IMR-90 (cell line): ENCODE results near the gene TFIP11. TPM values are rescaled to one million over a fixed set of nuclear protein-coding genes. Genes with fewer than 3 reads are reported as not detected.

Experiments
- ATAC-seq: fragments of 200-7000 bp; cut with Tn5 transposase; 2 replicates; pipeline ENCODE4 v1.9.1; 2020; ENCODE audit warnings: low read depth, mild to moderate bottlenecking, moderate library complexity
- BruUV-seq: library from RNA; stranded (reverse); fragments of 400-500 nt; replicated peaks from 2 replicates; lab custom pipeline; 2021; lab: Mats Ljungman, UMichigan
- CTCF ChIA-PET: fragments of 300-600 bp; formaldehyde crosslinking; extraction: SDS; loops from one replicate; lab custom pipeline; 2021; ENCODE audit warnings: antibody characterized with exemption; lab: Yijun Ruan, JAX
- POLR2A ChIA-PET: fragments of 300-600 bp; sonication (Branson Sonifier 250); formaldehyde crosslinking; loops from one replicate; lab custom pipeline; 2022; ENCODE audit warnings: antibody characterized with exemption; ENCODE audit not compliant: unreplicated experiment; lab: Charles Lee
- DNase-seq: peaks from one replicate; pipeline ENCODE4 v3.0.0; 2013
- H2AFZ ChIP-seq: replicated peaks from 2 replicates; pipeline ENCODE3; 2013; ENCODE audit warnings: low read length, mild to moderate bottlenecking; ENCODE audit not compliant: poor library complexity
- H2AK5ac ChIP-seq: 2 replicates; pipeline ENCODE4 v1.6.1; 2013; ENCODE audit warnings: low read depth, low read length, inconsistent platforms
- H2AK9ac ChIP-seq: replicated peaks from 2 replicates; pipeline ENCODE3; 2013; ENCODE audit warnings: mild to moderate bottlenecking, low read depth, low read length, moderate library complexity; ENCODE audit not compliant: poor library complexity
- H2BK120ac ChIP-seq: 2 replicates; pipeline ENCODE4 v1.6.1; 2013; ENCODE audit warnings: low read depth, low read length, inconsistent platforms
- H2BK15ac ChIP-seq: 3 replicates; pipeline ENCODE4 v1.6.1; 2013; ENCODE audit warnings: low read depth, low read length, inconsistent platforms
- H2BK20ac ChIP-seq: 2 replicates; pipeline ENCODE4 v1.6.1; 2013; ENCODE audit warnings: low read depth, mild to moderate bottlenecking, inconsistent platforms, low read length, moderate library complexity
- H2BK5ac ChIP-seq: 2 replicates; pipeline ENCODE4 v1.6.1; 2013; ENCODE audit warnings: mild to moderate bottlenecking, low read depth, low read length, inconsistent platforms; ENCODE audit not compliant: poor library complexity, severe bottlenecking
- H3K14ac ChIP-seq: replicated peaks from 2 replicates; pipeline ENCODE4 v1.6.1; 2013; ENCODE audit warnings: low read depth, low read length, inconsistent platforms
- H3K18ac ChIP-seq: 2 replicates; pipeline ENCODE4 v1.6.1; 2013; ENCODE audit warnings: low read depth, low read length, control low read depth
- H3K23ac ChIP-seq: 2 replicates; pipeline ENCODE4 v1.6.1; 2013; ENCODE audit warnings: low read depth, low read length, inconsistent platforms
- H3K27ac ChIP-seq: 2 replicates; pipeline ENCODE4 v1.5.1; 2013; ENCODE audit warnings: mild to moderate bottlenecking, control low read depth, low read length; ENCODE audit not compliant: insufficient read depth
- H3K27me3 ChIP-seq: 2 replicates; pipeline ENCODE4 v1.6.1; 2013; ENCODE audit warnings: low read length; ENCODE audit not compliant: control insufficient read depth, insufficient read depth
- H3K36me3 ChIP-seq: 2 replicates; pipeline ENCODE4 v1.6.1; 2013; ENCODE audit warnings: low read length, mixed read lengths; ENCODE audit not compliant: control insufficient read depth, insufficient read depth
- H3K4ac ChIP-seq: 2 replicates; pipeline ENCODE4 v1.6.1; 2013; ENCODE audit warnings: low read depth, low read length, inconsistent platforms
- H3K4me1 ChIP-seq: 2 replicates; pipeline ENCODE4 v1.6.1; 2013; ENCODE audit warnings: low read length, mixed read lengths; ENCODE audit not compliant: control insufficient read depth, insufficient read depth
- H3K4me2 ChIP-seq: 2 replicates; pipeline ENCODE4 v1.6.1; 2013; ENCODE audit warnings: low read depth, mild to moderate bottlenecking, control low read depth, low read length, moderate library complexity
- H3K4me3 ChIP-seq: 2 replicates; pipeline ENCODE4 v1.5.1; 2013; ENCODE audit warnings: low read depth, mild to moderate bottlenecking, control low read depth, low read length, moderate library complexity; ENCODE audit not compliant: insufficient read depth
- H3K56ac ChIP-seq: 2 replicates; pipeline ENCODE4 v1.6.1; 2013; ENCODE audit warnings: low read length, inconsistent platforms; ENCODE audit not compliant: insufficient read depth; ENCODE audit errors: extremely low read depth
- H3K79me1 ChIP-seq, 2 experiments: 2 replicates each; pipeline ENCODE4 v1.6.1; 2013; ENCODE audit warnings: low read length in 2 of 2, inconsistent platforms in 1 of 2, low read depth in 1 of 2
- H3K9ac ChIP-seq: 2 replicates; pipeline ENCODE4 v1.6.1; 2013; ENCODE audit warnings: low read depth, low read length, control low read depth
- H3K9me1 ChIP-seq: 2 replicates; pipeline ENCODE4 v1.6.1; 2013; ENCODE audit warnings: low read length, inconsistent platforms; ENCODE audit not compliant: insufficient read depth
- H3K9me3 ChIP-seq: 2 replicates; pipeline ENCODE4 v1.6.1; 2013; ENCODE audit warnings: low read length; ENCODE audit not compliant: control insufficient read depth, insufficient read depth
- H4K20me1 ChIP-seq: 2 replicates; pipeline ENCODE4 v1.6.1; 2013; ENCODE audit warnings: low read length, inconsistent platforms; ENCODE audit not compliant: insufficient read depth
- H4K5ac ChIP-seq: 2 replicates; pipeline ENCODE4 v1.6.1; 2013; ENCODE audit warnings: mild to moderate bottlenecking, low read depth, low read length, control low read depth
- H4K8ac ChIP-seq, 2 experiments: 2 replicates each; pipeline ENCODE4 v1.6.1; 2013; ENCODE audit warnings: low read depth in 2 of 2, low read length in 2 of 2, control low read depth in 1 of 2, inconsistent platforms in 1 of 2
- H4K91ac ChIP-seq: 2 replicates; pipeline ENCODE4 v1.6.1; 2013; ENCODE audit warnings: low read depth, low read length, inconsistent platforms; ENCODE audit not compliant: insufficient read depth
- RCOR1 ChIP-seq: IDR thresholded peaks from 2 replicates; pipeline ENCODE4 v1.6.1; 2012; ENCODE audit warnings: mild to moderate bottlenecking, low read length, improper control_type of control experiment; ENCODE audit not compliant: insufficient replicate concordance
- WGBS, 2 experiments: methylation state at CpG; one replicate each; pipeline versions ENCODE4 v1.1.5 to v1.1.7; 2013; ENCODE audit warnings: missing lambda C conversion rate in 2 of 2; ENCODE audit not compliant: insufficient read length in 1 of 2; ENCODE audit errors: extremely low coverage in 2 of 2; 5-methylcytosine and 5-hydroxymethylcytosine counted together
- dilution Hi-C: fragments of 300-500 bp; cut with HindIII; formaldehyde crosslinking; loops from one replicate; pipeline ENCODE4 v1.14.3; 2018; ENCODE audit warnings: low sequenced_read_pairs; ENCODE audit not compliant: unreplicated experiment
- in situ Hi-C: fragments of 300-500 bp; cut with MboI; formaldehyde crosslinking; loops from 3 replicates; pipeline ENCODE4 v1.14.3; 2019; ENCODE audit warnings: low sequenced_read_pairs, inconsistent platforms, mixed read lengths
- intact Hi-C: fragments of 100-400 bp; cut with micrococcal nuclease; formaldehyde crosslinking; loops from 2 replicates; pipeline ENCODE4 v1.10.0; 2022
- polyA plus RNA-seq, 3 experiments: library from polyadenylated mRNA; depleted of rRNA; stranded (reverse); fragments of >200 nt; gene quantifications; 2 replicates each; pipeline ENCODE4 v1.2.3, GENCODE V29; 2012; ENCODE audit warnings: low replicate concordance in 1 of 3
- total RNA-seq: library from RNA; depleted of rRNA; stranded (reverse); fragments of >200 nt; gene quantifications from 2 replicates; pipeline ENCODE4 v1.2.3, GENCODE V29; 2012

Gene TFIP11
- total and polyA plus RNA-seq, 2 of the 4 experiments (the other 2 are of a cell fraction) = 22.5 to 43.2 TPM

- H4K8ac ChIP-seq = no peak overlapping the region
- H3K9me3 ChIP-seq = no peaks in the 10 kb centered on the region
- ATAC-seq (no peak), DNase-seq (no peak)
- no peak overlapping the region for H3K4me2 ChIP-seq
- no peak overlapping the region for H3K23ac ChIP-seq
- H3K9ac ChIP-seq = no peak overlapping the region
- H3K4me1 ChIP-seq = no peaks in the 10 kb centered on the region; the same call in 1 of the 2 replicates
- intact Hi-C loops (no loop called here), in situ Hi-C loops (no loop called here), dilution Hi-C loops (no loop called here)
- H3K56ac ChIP-seq = no peak overlapping the region
- H2AK5ac ChIP-seq = no peak overlapping the region
- no peak overlapping the region for H4K5ac ChIP-seq
- WGBS, 2 experiments = no CpG with 5 or more reads among the region's 6 CpGs
- ChIA-PET POLR2A (no interaction called here), CTCF (no interaction called here)
- H2BK120ac ChIP-seq = no peak overlapping the region
- H4K20me1 ChIP-seq = no peaks in the 10 kb centered on the region
- no peak overlapping the region for H2BK15ac ChIP-seq
- H2BK20ac ChIP-seq = no peak overlapping the region
- no peak overlapping the region for H4K91ac ChIP-seq
- no peaks in the 10 kb centered on the region; a peak in 1 of 4 replicates for H3K79me1 ChIP-seq
- no peak overlapping the region for H2BK5ac ChIP-seq
- no TSS peak for BruUV-seq
- no peaks in the 10 kb centered on the region for H3K9me1 ChIP-seq
- no peak overlapping the region for H3K14ac ChIP-seq
- H3K36me3 ChIP-seq = peaks cover 22% of the 10 kb centered on the region
- H2AK9ac ChIP-seq = no peak overlapping the region
- no peak overlapping the region for H3K18ac ChIP-seq
- TF ChIP-seq RCOR1 = no peak
- H3K4me3 ChIP-seq = no peak overlapping the region
- no peak overlapping the region for H2AFZ ChIP-seq
- no peaks in the 10 kb centered on the region for H3K27me3 ChIP-seq
- H3K27ac ChIP-seq = no peak overlapping the region
- no peak overlapping the region for H3K4ac ChIP-seq
These were observed 63.3 kb downstream of the TFIP11 start for GRCh38 chr22:26448941-26449340.
